ELR (cell line): ENCODE data around the gene SFT2D3.
A peak's percentile ranks its signal among the peaks of the same experiment; 100 is the strongest.

Experiments used
- DNase-seq: peaks from one replicate; pipeline ENCODE4 v3.0.0-alpha.2; 2015; ENCODE audit warnings: low read depth

SFT2D3 gene

GRCh38 chr2:127681976-127682857 lies 19.1 kb upstream of the SFT2D3 start:
- no peak for DNase-seq

GRCh38 chr2:127683056-127683455 lies 18.2 kb upstream of the SFT2D3 start:
- no peak for DNase-seq

- DNase-seq: peak; percentile 40
Observed at GRCh38 chr2:127683757-127684156, 17.5 kb upstream of the SFT2D3 start.

DNA sequence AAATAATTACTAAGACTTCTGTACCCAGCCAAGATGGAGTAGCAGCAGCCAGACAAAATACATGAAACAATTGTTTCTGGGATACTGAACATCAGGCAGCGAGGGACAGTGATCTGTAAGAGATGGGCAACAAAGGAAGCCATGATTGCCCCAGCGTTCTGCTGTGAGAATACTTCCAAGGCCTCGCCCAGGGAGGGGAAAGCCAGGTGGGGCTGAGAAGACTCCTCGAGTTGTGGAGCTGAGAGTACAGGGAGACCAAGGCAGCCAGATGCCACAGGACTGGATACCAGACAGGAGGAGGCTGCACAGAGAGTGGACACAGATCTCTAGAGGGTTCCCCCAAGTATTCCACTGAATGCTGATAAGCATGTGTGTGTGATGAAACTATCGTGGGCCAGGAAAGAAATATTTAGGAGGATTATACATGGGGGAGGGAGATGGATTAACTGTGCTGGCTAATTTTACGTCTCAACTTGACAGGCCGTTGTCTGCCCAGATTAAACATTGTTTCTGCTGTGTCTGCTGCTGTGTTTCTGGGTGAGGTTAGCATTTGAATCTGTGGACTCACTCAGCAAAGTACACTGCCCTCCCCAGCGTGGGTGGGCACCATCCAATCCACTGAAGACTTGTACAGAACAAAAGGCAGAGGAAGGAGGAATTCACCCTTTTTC lies 15.8 kb upstream of the SFT2D3 start:
- no peak for DNase-seq

DNA sequence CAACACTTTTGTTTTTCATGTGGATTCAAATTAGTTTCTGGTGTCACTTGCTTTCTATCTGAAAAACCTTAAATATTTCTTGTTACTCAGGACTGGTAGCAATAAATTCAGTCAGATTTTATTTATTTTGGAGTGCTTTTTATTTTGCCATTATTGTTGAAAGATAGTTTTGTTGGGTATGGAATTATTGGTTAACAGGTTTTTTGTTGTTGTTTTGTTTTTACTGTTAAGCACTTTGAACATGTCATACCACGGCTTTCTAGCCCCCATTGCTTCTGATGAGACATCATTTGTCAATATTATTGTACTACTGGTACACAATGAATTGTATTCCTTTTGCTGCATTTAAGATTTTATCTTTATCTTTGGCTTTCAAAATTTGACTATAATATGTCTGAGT lies 12.9 kb upstream of the SFT2D3 start:
- DNase-seq: no peak

DNA sequence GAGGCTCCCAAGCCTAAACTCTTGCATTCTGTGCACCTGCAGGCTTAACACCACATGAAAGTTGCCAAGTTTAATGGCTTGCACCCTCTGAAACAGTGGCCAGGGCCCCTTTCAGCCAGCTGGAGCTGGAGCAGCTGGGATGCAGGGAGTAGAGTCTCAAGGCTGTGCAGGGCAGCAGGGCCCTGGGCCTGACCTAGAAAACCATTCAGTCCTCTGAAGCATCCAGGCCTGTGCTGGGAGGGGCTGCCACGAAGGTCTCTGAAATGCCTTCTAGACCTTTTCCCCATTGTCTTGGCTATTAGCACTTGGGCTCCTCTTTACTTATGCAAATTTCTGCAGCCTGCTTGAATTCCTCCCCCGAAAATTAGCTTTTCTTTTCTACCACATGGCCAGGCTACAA lies 10.6 kb upstream of the SFT2D3 start:
- DNase-seq: no peak

- no peak for DNase-seq
Observed at GRCh38 chr2:127694986-127695385, 6.3 kb upstream of the SFT2D3 start.

GRCh38 chr2:127695491-127696472 lies 5.5 kb upstream of the SFT2D3 start:
- peak; percentile 66 for DNase-seq

DNA sequence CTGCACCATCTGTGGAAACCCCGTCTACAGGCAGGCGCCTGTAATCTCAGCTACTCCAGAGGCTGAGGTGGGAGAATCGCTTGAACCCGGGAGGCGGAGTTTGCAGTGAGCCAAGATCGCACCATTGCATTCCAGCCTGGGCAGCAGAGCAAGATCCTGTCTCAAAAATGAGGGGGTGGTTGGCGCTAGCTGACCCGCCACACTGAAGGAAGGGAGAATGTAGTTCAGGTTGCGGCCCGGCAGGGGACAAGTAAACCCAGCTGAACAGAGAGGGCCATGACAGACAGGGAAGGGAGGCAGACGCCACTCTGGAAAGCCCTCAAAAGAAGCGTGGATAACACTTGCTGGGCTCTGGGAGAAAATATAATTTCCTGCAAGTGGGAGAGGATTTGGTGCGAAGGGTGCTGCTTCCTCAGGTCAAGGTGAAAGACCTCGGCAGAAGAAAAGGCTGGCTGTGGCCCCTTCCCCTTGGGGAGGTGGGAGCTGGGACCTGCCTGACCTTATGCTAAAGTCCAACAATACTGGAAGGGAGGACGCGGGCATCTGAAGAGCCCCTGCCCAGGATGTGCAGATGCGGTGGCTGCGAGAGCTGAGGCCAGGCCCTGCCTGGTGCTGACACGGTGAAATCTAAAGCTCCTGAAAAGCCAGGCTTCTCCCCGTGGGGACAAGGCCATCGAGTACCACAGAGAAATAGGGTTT lies 3.7 kb upstream of the SFT2D3 start:
- DNase-seq: no peak

DNA sequence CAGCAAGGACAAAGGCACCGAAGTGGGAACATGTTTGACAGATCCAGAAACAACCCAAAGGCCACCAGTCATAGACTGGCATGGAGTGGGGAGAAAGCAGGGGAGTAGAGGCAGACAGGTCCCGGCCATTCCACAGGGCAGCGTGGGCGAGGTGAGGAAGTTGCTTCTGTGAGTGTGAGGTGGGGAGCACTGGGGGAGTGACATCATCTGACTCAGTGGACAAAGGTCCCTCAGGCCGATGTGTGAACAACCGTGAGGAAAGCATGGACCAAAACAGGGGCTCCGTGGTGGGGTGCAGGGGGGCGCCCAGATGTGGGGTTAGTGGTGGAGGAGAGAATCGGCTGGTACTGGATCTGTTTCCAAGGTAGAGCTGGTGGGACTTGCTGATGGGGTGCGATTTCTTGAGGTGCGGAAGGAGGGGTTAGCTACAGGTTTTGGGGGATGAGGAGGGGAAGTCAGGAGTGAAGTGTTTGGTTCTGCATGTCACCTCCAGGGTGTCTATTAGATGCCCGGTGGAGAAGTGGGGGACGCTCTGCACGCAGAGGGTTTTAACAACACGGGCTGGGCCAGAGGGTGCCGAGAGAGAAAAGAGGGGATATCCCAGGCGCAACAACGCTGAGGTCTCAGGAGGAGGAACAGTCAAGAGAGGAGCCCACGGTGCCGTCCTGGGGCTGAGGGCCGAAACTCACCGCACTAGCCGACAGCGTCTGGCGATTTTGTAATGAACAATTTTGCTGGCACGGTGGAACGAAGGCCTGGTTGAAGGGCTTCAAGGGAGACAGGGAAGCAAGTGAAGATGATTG lies 2.5 kb upstream of the SFT2D3 start:
- DNase-seq: no peak

DNA sequence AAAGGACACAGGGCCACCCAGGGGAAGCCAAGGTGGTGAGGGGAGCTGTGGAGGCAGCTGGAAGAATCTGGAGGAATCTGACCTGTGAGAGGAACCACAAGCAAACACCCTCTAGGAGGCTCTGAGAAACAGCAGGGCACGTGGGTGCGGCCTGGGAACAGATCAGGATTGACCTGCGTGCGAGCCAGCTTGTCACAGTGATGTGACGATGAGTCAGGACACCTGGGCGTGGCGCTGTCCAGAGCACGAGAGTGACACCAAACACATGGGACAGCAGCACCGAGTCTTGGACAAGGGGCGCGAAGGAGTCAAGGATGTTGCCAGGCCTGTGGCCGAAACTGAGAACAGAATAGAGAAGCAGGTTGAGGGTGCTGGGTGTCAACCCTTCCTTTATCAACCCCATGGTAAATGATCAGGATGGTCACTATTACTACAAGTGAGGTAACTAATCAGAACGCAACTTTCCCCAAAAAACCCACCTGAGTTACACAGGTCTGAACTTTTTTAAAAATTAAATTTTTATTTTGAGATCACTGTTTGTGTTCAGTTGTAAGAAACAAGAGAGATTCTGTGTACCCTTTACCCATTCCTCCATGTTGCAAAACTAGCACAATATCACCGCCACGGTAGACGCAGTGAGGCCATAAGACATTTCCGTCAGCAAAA lies 637 bp upstream of the SFT2D3 start:
- peak; percentile 46 for DNase-seq

DNA sequence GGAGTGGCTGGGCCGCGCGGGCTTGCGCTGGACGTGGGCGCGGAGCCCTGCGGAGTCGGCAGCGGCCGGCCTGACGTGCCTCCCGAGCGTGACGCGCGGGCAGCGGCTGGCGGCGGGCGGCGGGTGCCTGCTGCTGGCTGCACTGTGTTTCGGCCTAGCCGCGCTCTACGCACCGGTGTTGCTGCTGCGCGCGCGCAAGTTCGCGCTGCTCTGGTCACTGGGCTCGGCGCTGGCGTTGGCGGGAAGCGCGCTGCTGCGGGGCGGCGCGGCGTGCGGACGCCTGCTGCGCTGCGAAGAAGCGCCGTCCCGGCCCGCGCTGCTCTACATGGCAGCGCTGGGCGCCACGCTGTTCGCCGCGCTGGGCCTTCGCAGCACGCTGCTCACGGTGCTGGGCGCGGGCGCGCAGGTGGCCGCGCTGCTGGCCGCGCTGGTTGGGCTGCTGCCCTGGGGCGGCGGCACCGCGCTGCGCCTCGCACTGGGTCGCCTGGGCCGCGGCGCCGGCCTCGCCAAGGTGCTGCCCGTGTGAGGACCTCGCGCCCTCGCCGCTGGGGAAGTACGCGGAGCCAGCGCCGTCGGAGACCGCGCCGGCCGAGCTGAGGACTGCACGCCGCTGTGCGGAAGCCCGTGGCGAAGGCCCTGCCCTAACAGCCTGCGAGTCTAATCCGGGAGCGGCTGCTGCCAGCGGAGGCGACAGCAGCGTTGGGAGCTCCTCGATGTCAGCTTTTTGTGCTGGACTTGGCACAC lies 526 bp downstream of the SFT2D3 start:
- DNase-seq: peak; percentile 81

GRCh38 chr2:127702395-127703009 lies 1.2 kb downstream of the SFT2D3 start:
- no peak for DNase-seq

DNA sequence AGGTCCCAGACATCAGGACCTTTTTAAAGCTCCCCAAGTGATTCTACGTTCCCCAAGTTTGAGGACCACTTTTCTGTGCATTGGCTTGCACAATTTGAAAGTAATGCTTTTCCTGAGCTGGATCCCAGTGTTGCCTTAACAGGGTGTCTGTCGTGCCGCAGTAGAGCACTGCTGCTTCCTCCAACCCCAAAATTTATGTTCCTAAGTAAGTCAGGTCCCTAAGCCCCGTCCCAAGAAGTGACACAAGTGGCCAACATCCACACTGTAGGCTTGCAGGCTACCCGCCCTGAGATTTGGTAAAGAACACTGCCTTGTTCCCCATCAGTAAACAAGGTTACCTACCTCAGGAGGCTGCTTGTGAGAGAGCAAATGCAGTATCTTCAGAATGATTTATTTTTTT lies 2.0 kb downstream of the SFT2D3 start:
- DNase-seq: no peak

DNA sequence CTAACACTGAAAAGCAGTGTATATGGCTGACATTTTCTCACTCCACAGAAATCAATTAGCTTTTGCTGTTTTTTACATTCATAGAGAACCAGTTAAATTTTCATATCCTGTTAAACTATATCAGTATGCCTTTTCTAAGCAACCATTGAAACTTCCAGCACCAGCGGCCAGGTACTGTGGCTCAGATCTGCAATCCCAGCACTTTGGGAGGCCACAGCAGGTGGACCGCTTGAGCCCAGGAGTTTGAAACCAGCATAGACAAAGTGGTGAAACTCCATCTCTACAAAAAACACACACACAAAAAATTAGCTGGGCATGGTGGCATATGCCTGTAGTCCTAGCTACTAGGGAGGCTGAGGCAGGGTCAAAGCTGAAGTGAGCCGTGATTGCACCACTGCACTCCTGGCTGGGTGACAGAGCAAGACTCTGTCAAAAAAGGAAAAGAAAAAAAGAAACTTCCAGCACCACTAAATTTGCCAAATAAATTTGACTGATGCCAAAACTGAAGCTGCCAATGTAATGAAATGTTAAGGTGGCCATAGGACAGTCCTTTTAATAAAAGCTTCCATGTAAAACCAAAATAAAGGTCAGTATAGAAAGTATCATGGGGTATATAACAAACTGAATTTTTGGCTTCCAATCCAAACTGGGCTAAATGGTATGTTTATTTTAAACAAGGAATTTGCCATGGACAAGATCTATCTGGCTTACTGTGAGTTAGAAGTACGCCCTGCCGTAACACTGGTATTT lies 3.5 kb downstream of the SFT2D3 start:
- DNase-seq: no peak

DNA sequence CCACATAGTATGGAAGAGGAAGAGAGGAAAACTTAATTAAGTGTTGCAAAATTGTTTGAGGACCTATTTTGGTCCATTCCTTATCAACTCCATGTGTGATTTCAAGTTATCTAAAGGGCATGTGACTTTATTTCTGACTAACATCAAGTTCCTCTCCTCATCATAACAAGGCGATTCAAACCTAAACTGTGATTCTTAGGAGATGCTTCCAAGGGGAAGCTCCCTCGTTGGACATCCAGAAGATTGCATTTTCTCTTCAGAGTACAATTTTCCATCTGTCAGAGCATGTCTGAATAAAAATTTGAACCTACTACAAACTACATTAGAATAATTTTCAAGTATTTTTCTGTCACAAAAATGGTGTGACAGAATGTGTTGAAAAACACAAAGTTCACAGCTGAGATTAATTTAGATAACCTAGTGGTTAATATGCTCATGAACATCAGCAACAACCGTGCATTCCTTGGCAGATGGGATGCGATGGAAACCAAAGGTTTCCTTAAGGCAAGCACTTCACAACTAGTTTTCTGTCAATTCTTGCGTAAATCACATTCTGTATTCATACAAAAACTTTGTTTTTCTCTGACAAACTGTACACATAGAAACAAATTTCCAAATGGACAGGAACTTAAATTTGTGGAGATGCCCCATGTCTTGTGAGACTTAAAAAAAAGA lies 4.2 kb downstream of the SFT2D3 start:
- no peak for DNase-seq

DNA sequence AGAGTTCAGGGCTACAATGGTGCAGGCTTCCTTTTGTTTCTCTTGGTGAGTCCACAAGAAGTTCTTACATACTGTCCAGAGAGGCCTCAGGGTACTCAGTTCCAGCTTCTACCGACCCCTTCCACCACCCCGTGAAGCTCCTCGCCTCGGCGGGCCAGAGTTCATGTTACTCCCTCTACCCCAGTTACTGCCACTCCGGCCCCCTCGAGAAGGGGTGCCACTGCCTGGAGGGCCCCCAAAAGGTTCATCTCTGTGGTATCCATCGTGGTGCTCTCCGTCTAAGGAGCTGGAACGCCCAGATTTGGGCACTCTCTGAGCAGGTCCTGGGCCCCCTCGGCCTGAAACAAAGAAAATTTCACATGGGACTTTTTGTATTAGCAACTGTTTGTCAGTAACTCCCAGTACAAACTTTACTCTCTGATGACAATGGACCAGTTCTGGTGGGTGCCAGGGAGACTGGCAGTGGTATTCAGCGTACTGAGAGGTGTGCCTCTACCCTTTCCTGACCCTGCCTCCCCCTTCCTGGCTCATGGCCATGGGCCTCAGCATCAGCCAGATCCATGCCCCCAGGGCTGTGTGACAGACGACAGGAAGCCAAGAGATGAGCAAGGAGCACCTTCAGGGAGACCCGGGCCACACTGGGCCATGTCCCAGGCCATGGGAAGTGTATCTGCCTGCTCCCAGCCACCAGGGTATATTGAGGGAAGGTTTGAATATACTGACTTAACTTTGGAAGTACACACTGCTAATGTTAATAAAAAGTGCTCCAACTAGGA lies 5.1 kb downstream of the SFT2D3 start:
- DNase-seq: no peak
